HG02798 (cell line): ENCODE data around the gene LRMDA.

ENCODE experiments used
- ATAC-seq: cut with Tn5 transposase; IDR thresholded peaks from one replicate; pipeline ENCODE4 v1.9.1; 2021; ENCODE audit warnings: mild to moderate bottlenecking; ENCODE audit not compliant: unreplicated experiment, poor library complexity

Gene LRMDA

DNA sequence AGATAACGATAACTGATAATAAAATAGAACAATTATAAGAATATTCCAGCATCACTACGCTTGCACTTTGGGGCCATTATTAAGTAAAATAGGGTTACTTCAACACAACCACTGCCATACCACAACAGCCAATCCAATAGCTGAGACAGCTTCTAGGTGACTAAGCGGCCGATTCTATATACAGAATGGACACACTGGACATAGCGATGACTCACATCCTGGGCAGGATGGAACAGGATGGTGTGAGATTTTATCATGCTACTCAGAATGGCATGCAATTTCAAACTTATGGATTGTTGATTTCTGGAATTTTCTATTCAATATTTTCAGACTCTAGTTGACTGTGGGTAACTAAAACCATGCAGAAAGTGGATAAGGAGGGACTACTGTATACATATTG is 920.9 kb downstream of the LRMDA start:
- ATAC-seq: no peak

DNA sequence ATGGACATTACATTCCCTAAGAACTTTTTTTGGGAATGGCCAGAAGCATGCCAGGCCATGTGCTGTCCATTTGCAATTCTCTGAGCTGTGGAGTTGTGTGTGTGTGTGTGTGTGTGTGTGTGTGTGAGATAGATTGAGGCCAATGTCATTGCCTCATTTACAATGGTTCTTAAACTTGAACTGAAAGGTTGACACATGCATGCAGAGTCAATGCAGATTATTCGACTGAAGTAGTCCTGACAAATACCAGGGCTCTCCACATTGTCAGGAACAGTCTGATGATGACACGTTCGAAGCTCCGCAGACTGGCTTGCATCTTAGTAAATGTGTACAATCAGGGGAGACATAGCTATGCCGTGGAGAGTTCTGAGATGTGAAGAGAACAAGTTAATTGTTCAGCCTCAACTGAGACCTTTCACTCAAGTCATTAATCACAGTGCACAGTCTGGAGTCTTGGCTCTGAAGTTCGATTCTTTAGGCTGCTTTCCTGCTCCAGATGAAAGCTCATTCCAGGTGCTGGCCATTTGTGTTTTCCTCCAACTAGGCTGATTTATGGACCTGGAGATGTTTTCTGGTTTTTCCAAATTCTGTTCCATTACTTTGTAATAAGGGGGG is 921.9 kb downstream of the LRMDA start:
- ATAC-seq: no peak

DNA sequence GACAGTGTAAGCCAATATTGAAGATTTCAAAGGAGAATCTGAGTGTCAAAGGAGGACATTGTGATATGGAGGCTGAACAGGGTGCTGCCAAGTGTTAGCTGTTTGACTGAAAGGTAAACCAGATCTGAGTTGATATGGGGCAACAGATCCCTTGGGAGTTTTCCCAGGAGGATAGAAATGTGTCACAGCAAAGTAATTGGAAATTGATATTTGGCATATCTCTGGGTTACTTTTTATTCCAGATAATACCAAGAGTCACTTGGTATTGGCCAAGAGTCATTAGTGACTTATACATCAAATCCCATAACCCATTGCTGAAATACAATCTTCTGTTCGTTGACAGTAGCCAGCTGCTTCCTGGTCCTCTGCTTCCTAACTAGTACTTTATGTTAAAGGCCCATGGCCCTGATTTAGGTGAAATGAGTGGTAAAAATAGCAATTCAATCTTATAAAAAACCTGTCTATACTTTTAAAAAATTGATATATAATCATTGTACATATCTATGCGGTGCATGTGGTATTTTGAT is 922.9 kb downstream of the LRMDA start:
- ATAC-seq: no peak

DNA sequence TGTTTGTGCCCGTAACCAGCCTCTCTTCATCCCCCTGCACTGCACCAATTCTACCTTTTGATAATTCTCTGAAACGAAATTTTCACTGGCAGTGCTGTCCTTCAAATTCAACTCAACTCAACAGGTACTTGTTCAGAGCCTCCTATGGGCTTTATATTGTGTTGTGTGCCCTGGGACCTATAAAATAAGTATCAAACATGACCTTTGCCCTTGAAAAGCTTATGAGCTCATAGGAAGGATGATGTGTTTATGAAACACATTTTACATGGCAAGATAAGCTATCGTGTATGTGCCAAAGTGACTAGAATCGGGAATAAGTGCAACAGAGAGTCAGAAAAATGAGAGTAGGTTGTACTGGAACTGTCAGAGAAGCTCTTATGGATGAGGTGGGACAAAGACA is 923.5 kb downstream of the LRMDA start:
- ATAC-seq: no peak

DNA sequence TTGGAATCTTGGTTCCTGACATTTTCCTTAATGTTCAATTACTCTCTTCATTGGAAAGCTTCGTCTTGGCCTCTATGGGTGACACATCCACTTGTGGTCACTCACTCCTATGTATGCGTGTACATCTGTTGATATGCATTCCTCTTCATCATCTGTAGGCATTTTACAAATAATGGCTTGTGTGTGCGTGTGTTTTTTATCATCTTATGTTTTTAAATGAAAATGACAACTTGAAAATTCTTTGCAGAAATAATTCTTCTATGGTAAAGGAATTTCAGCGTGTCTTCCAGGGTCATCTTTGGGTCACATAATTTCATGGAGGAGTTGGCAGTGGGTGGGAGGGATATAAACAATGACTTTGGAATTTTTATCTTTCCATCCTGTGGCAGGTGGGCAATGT is 925.1 kb downstream of the LRMDA start:
- no peak for ATAC-seq

DNA sequence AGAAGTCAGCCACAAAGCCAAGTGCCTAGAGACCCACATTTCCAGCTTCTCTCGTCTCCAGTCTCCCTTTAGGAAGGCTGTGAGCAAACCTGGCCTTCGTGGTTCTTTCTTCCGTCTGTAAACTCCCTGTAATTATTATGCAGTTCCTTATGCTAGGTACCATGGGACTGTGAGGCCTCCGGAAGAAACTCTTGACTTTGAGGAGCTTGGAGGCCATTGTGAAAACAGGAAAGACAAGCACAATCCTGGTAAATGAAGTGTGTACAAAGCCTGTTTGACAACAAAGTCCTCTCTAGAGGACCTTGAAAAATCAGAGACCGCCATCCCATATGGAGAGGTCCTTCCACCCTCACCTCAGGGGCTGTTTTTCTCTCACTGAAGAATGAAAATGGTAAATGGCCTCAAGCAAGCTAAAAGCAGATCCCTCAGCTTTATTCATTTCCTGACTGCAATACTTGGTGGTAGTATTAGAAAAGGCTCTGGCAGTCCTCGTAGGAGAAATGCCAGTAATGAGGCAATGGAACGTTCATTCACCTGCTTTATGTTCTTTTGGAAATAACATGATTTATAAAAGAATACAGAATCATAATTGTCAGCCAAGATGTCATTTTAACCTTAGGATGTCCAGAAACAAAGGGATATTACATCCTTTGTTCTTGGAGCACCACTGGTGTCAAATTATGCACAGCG is 926.4 kb downstream of the LRMDA start:
- ATAC-seq: no peak

DNA sequence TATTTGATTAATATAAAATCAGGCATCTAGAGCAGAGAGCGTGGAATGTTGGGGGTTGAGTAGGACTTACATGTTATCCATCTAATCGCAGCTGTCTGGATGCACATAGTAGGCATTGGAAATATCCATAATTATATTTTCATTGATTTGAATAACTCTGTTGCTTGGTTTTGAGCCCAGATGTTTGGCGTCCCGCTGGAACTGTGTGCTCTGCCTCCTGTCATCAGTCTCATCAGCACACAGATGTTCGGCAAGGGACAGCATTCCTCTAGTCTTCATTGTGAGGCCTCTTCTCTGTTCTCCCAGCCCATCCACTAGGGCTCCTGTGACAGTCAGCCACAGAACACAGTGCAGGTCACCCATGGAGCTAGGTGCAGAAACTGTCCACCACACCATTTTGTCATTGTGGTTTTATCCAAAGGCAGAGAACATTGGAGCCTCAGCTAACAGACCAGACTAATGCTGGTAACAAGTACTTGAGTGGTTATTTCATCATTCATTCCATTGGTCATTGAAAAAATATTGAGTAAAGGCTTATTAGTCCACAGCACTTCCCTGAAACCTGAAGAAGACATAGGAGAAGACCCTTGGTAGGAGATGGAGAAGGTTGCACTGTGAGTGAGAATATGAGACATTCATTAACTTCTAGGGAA is 927.4 kb downstream of the LRMDA start:
- no peak for ATAC-seq

DNA sequence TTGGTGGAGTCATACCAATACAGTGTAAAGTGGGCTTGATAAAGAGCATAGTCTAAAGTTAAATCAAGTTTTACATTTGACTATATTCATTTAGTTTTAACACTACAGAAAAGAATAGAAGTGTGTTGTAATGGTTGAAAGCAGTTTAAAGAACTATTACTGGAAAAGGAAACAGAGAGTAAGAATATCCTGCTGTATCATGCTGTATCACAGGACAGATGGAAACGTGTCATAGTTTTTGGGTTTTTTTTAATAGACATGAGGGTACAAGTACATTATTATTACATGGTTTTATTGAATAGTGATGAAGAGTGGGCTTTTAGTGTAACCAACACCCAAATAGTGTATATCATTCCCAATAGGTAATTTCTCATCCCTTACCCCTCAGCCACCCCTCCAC is 944.3 kb downstream of the LRMDA start:
- no peak for ATAC-seq

DNA sequence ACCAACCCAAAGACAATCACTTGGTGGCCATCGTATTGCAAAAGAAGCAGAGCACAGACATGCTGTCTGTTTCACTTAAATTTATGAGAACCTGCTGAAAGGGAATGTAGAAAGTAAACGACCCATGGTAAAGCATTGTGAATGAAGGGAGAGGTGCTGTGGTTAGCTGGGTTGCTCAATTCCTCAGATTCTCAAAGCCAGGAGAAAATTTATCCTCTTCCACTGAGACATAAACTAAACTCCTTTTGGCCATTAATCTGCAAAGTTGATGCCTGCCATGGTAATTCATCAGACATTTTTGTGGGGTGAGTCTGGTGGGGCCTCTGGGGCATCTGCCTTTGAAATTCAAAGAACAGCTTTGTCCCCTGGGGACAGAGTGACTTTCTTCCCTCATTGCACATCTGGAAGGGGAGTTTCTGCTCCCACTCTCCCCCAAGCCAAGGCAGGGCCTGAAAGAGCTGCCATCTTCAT is 951.0 kb downstream of the LRMDA start:
- no peak for ATAC-seq

DNA sequence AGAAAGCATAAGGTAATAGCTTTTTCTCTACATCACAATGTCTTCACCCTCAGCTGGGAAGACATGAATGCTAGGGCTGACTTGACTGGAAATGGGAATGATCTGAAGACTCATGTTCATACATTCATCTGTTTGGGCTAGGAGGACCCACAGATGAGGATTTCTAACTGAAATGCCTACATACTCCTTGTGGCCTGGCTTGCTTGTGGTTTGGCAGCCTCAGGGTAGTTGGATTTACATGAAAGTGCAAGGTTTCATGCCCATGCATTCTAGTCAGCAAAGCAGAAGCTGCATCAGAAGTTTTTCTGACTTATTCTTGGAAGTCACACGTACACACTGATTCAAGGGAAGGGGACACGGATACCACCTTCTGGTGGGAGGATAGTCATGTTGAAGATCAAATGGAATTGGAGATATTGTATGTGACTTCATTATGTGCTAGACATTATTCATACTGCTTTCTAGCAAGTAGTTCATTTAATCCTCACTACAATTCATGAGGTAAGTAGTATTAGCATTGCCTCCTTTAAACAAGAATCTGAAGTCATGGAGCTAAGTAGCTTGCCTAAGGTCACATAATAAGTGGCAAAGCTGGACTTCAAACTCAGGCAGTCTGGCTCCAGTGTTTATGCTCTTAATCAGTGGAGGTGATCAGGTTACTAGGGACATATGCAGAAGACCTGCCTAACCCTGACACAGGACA is 957.0 kb downstream of the LRMDA start:
- ATAC-seq: no peak

DNA sequence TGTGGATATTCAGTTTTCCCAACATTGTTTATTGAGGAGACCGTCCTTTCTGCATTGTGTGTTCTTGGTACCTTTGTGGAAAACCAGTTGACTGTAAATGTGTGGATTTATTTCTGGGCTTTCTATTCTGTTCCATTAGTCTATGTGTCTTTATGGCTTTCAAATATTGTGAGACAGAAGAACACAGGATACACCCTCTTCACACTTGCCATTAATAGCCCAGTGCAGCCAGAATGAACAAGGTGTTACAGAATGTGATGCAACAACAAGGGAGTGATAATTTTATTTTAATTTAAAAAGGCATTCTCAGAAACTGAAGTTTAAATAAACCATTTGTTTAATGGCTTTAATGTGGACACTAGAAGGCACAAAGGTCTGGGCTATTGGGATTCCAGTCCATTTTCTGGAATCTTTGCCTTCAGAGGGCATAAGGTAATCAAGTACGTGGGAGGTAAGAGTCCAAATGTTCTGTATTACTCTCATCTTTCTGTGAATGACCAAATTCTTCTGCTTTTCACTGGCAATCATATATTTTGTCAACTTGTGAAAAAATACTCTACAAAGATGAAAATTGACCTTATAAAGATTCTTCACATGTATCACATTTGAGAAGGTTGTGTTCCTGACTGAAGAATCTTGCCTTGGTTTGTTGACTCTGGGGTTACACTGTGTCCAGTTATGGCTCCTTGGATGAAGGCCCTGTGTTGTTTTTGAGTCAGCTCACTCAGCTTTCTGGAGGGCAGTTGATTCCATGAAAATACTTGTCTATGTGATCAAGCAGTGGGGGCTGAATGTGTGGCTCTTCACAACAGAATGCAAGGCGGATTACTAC is 962.7 kb downstream of the LRMDA start:
- ATAC-seq: no peak

DNA sequence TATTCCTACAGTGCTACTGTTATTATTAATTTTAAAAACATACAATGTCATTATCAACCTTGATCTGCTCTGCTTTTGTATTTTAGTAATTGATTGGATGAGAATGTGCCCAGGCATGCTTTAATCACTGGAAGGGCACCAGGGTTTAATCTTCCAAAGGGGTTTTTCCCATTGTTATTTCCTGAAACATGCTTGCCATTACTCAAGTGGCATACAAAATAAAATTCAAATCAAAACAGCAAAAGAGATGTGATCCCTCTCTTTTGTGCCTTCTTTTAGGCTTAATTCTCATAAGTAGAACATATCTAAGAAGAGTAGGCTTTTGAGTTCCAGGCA is 963.3 kb downstream of the LRMDA start:
- ATAC-seq: no peak

DNA sequence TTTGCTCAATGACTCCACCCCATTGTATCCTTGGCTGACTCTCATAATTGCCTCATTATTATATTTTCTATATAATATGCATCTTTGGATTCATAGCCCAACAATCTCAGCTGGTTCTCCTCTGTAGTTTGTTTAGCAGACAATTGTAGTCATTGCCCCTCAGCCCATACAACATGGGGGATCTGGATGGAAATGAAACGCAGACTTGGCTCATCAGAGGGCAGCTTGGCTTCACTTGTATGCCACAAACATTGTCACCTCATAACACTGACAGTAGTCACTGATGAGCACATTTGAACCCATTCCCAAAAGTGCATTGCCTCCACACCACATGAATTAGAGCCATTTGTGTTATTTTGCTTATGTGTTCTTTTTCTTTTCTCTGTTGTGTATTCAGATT is 963.8 kb downstream of the LRMDA start:
- no peak for ATAC-seq

DNA sequence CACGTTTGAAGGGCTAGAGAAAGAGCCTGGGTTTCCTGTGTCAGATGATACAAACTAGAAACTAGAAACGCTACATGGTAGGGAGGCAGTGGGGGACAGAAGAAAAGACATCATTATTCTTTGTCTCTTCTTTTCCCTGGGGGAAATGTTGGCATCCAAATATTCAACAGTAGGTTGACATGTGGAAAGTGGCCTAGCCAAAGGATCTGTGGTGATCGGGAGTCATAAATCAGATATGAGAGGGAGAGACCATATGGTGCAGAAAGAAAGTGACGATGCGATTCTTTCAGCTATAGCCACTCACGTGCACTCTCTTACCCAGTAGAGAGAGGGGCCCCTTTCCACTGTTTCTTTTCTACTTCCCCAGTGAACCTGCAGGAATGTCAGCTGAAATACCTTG is 964.7 kb downstream of the LRMDA start:
- no peak for ATAC-seq

DNA sequence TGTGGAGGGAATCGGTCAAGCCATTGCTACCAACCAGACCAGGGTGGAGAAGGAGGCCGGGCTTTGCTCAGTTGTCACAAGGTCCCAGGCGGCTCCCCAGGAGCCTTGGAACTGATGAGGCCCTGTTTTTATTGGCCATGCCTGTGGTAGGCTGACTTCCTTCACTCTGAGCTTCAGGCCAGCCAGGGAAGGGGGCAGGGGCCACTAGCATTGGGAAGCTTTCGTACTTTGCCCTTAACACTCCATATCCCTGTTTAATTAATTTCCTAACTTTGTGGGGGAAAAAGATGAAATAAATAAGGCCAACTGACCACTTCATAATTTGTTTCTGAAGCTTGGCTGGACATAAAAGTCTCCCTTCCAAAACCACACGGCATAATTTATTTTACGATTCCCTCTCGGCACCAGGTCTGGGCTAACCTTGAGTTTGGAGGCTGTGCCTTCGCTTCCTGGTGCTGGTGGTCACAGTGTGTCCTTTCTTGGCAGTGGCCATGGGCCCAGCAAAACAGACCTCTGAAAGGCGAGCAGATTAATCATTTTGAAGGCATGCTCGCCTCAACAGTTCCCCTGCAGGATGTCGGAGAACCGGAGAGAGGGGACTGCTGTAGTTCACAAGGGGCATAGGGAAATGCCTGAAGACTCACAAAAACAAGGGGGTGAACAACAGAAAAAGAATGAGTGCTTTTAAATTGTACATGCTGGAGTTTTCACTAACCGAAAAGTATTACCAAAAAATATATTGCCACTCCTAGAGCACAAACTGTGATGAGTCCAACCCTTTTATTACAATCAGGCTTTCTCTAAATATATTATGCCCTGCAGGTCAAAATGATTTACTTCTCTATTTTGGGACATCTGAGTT is 966.0 kb downstream of the LRMDA start:
- ATAC-seq: no peak

DNA sequence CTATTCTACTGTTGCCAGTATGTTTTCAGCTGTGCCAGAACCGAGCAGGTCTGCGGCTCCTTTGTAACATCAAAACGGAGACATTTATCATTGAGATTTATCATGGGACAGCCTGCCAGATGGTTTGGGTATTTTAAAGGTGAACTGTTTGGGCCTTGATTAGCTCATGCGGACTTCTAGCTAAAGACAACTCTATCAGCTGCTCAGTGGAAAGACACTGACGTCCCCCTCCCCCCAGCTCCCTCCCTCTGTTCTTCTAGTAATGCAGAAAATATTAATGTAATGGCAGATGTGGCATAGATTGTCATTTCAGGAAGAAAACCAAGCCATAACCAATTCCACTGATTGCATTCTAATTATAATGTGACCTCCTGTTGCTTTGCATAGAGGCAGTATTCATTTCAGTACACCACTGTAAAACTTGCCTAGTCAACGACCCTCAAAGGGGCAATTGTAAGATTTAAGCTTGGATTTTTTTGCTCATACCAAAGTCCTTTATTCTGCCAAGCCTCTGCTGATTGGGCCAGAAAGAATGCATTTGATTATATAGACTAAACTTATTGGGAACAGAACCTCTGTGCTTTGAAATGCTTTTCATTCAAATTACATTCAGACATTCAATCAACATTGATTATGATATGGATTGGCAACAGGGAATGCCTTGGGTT is 966.8 kb downstream of the LRMDA start:
- no peak for ATAC-seq

DNA sequence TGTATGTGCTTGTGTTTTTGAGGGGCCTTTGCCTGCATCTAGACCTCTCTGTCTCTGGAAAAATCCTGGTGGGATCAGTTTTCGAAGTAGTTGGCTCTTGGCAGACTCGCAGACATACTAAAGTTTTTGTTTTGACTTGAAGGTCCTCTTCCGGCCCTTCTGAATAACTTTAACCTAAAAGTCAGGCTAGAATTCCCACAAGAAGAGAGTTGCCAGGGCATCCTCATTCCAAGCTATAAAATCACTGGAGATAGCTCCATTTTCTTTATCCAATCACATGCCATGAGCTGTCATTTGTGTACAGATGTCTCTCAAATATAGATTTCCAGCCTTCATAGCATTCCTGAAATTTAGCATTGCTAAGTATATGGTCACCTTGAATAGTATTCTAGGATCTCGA is 967.8 kb downstream of the LRMDA start:
- no peak for ATAC-seq

DNA sequence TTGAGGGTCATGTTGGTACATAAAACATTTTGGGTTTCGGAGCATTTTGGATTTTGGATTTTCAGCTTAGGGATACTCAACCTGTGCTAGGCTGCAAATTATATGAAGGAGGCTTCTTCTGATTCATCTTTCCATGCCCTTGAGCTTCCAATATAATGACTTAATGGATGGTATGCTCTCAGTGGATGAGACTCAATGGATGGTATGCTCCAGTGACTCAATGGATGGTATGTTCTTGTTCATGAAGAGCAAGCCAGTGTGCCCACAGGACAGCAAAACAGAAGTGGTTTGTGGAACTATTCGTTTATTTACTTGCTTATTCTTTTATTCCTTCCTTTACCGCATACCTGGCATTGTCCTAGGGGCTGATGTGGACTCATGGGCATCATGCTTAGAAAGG is 969.6 kb downstream of the LRMDA start:
- no peak for ATAC-seq

DNA sequence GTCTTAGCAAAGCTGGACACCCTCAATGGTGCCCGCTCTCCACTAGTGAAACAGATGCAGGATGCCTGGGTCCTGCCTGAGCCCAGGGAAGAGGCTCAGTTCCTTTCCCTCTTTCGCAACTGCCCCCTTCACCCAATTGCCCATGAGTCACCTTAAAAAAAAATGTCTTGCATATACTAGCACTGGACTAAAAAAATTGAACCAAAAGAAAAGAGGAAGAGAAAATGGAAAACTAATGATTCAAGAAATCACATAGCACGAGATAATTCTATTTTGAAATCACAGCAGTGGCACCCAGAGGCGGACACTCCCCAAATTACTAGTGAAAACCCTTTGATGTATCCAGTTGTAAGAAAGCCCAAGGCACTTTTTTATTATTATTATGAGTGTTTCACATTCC is 972.5 kb downstream of the LRMDA start:
- ATAC-seq: no peak
